Liver (tissue), 9 donors: ENCODE measurements around the gene APBB1IP. TPM values are rescaled to one million over a fixed set of nuclear protein-coding genes. Genes with fewer than 3 reads are reported as not detected.
A peak's percentile ranks its signal among the peaks of the same experiment; 100 is the strongest.

Experiments
- DNase-seq: peaks from one replicate; pipeline ENCODE4 v3.0.0-alpha.2; 2017; ENCODE audit warnings: low spot score
- H3K27ac ChIP-seq, 2 donors: one replicate each; pipeline ENCODE4 v1.7.0; 2013; ENCODE audit warnings: inconsistent platforms in 2 of 2, low read length in 2 of 2, control low read depth in 1 of 2, low read depth in 1 of 2, mild to moderate bottlenecking in 1 of 2
- H3K27me3 ChIP-seq, 4 donors: one replicate each; pipeline versions ENCODE4 v1.6.1 to v1.7.0; 2013; ENCODE audit warnings: low read length in 3 of 4, inconsistent platforms in 1 of 4, mild to moderate bottlenecking in 1 of 4, moderate library complexity in 1 of 4; ENCODE audit not compliant: control insufficient read depth in 4 of 4, insufficient read depth in 4 of 4
- H3K36me3 ChIP-seq, 4 donors: one replicate each; pipeline versions ENCODE4 v1.6.1 to v1.7.0; 2013; ENCODE audit warnings: low read length in 3 of 4, mild to moderate bottlenecking in 3 of 4, low read depth in 1 of 4, moderate library complexity in 1 of 4; ENCODE audit not compliant: control insufficient read depth in 4 of 4, insufficient read depth in 3 of 4
- H3K4me1 ChIP-seq, 4 donors: one replicate each; pipeline versions ENCODE4 v1.6.1 to v1.7.0; 2013; ENCODE audit warnings: low read length in 3 of 4, mild to moderate bottlenecking in 3 of 4, moderate library complexity in 1 of 4; ENCODE audit not compliant: control insufficient read depth in 4 of 4, insufficient read depth in 4 of 4
- H3K4me3 ChIP-seq, 3 donors: one replicate each; pipeline versions ENCODE4 v1.6.1 to v1.7.0; 2013; ENCODE audit warnings: low read length in 3 of 3, control low read depth in 1 of 3, low read depth in 1 of 3, mild to moderate bottlenecking in 1 of 3
- H3K9ac ChIP-seq, 2 donors: one replicate each; pipeline ENCODE4 v1.7.0; 2013; ENCODE audit warnings: low read length in 2 of 2, mild to moderate bottlenecking in 2 of 2, moderate library complexity in 2 of 2, control low read depth in 1 of 2, low read depth in 1 of 2
- H3K9me3 ChIP-seq, 4 donors: one replicate each; pipeline versions ENCODE4 v1.6.1 to v1.7.0; 2013; ENCODE audit warnings: low read length in 3 of 4; ENCODE audit not compliant: control insufficient read depth in 4 of 4
- ATF3 ChIP-seq: IDR thresholded peaks from 2 replicates; pipeline ENCODE4 v1.6.1; 2016; ENCODE audit warnings: antibody characterized with exemption
- CTCF ChIP-seq: fragments of 150-350 bp; IDR thresholded peaks from 2 replicates; pipeline ENCODE4 v1.5.1; 2017; ENCODE audit warnings: improper control_type of control experiment, low read depth, low read length; ENCODE audit not compliant: missing input control
- EGR1 ChIP-seq, 2 donors: IDR thresholded peaks; 2 replicates each; pipeline ENCODE4 v1.6.1; 2016 to 2018; ENCODE audit warnings: antibody characterized with exemption in 2 of 2, low read depth in 2 of 2
- FOXA1 ChIP-seq: IDR thresholded peaks from 2 replicates; pipeline ENCODE4 v1.6.1; 2016; ENCODE audit warnings: antibody characterized with exemption
- FOXA2 ChIP-seq: IDR thresholded peaks from 2 replicates; pipeline ENCODE4 v1.6.1; 2016; ENCODE audit warnings: antibody characterized with exemption
- GABPA ChIP-seq, 2 donors: IDR thresholded peaks in 1 of 2; conservative IDR thresholded peaks in 1 of 2; 2 replicates each; pipeline ENCODE4 v1.6.1; 2016; ENCODE audit warnings: antibody characterized with exemption in 2 of 2, mild to moderate bottlenecking in 1 of 2, moderate library complexity in 1 of 2
- HNF4A ChIP-seq, 2 donors: conservative IDR thresholded peaks; 2 replicates each; pipeline ENCODE4 v1.6.1; 2016; ENCODE audit warnings: antibody characterized with exemption in 2 of 2, mild to moderate bottlenecking in 2 of 2
- HNF4G ChIP-seq: IDR thresholded peaks from 2 replicates; pipeline ENCODE4 v1.6.1; 2016; ENCODE audit warnings: antibody characterized with exemption
- JUND ChIP-seq, 2 donors: IDR thresholded peaks; 2 replicates each; pipeline ENCODE4 v1.6.1; 2016; ENCODE audit warnings: antibody characterized with exemption in 2 of 2
- MAX ChIP-seq: IDR thresholded peaks from 2 replicates; pipeline ENCODE4 v1.6.1; 2016; ENCODE audit warnings: antibody characterized with exemption
- NR2F2 ChIP-seq: IDR thresholded peaks from 2 replicates; pipeline ENCODE4 v1.6.1; 2016; ENCODE audit warnings: antibody characterized with exemption
- RAD21 ChIP-seq, 2 donors: IDR thresholded peaks; 2 replicates each; pipeline ENCODE4 v1.6.1; 2016; ENCODE audit warnings: antibody characterized with exemption in 2 of 2, mild to moderate bottlenecking in 2 of 2
- REST ChIP-seq: IDR thresholded peaks from 2 replicates; pipeline ENCODE4 v1.6.1; 2016; ENCODE audit warnings: antibody characterized with exemption, mild to moderate bottlenecking
- RXRA ChIP-seq, 2 donors: IDR thresholded peaks; 2 replicates each; pipeline ENCODE4 v1.6.1; 2017 to 2018; ENCODE audit warnings: antibody characterized with exemption in 2 of 2, mild to moderate bottlenecking in 1 of 2
- SP1 ChIP-seq: IDR thresholded peaks from 2 replicates; pipeline ENCODE4 v1.6.1; 2018; ENCODE audit warnings: antibody characterized with exemption, mild to moderate bottlenecking
- TAF1 ChIP-seq: conservative IDR thresholded peaks from 2 replicates; pipeline ENCODE4 v1.6.1; 2016; ENCODE audit warnings: antibody characterized with exemption, mild to moderate bottlenecking
- YY1 ChIP-seq: IDR thresholded peaks from 2 replicates; pipeline ENCODE4 v1.6.1; 2016; ENCODE audit warnings: antibody characterized with exemption, mild to moderate bottlenecking
- ZBTB33 ChIP-seq: IDR thresholded peaks from 2 replicates; pipeline ENCODE4 v1.6.1; 2016; ENCODE audit warnings: antibody characterized with exemption
- WGBS: extraction: QIAGEN DNeasy Blood & Tissue Kit; methylation state at CpG from one replicate; pipeline ENCODE4 v1.1.7; 2013; 5-methylcytosine and 5-hydroxymethylcytosine counted together
- polyA plus RNA-seq, 2 donors: library from polyadenylated mRNA; stranded (reverse) in 1 of 2; unstranded in 1 of 2; fragments of 200-250 nt in 1 of 2; fragments of >200 nt in 1 of 2; fragmentation: Nextera tagmentation in 1 of 2; extraction: Ambion mirVana in 1 of 2; gene quantifications; one replicate each; pipeline versions ENCODE4 v1.2.1 to v1.2.3, GENCODE V29; 2013 to 2015
- total RNA-seq, 2 donors: library from RNA; depleted of rRNA; stranded (reverse); fragments of >200 nt; gene quantifications; one replicate each; pipeline ENCODE4 v1.2.3, GENCODE V29; 2014
- donor health status: healthy.
- donor health status: healthy.
- donor health status: healthy.
- donor health status: healthy.
- donor health status: healthy.

Gene APBB1IP
- total and polyA plus RNA-seq, 4 donors: 9.3 to 28.4 (median 12.8) TPM

GRCh38 chr10:26436848-26437247, 1.3 kb upstream of the APBB1IP start:
- TF ChIP-seq EGR1 (IDR thresholded peaks at IDR 0.05; ENCODE audit: low read depth in 2 of 2) (no peak), HNF4A (conservative IDR thresholded peaks at IDR 0.05) (no peak), RAD21 (IDR thresholded peaks at IDR 0.05) (no peak), HNF4G (no peak), FOXA2 (no peak)
- H3K9ac ChIP-seq: no peak overlapping the region
- no peak overlapping the region for H3K27ac ChIP-seq
- no peak overlapping the region for H3K4me3 ChIP-seq
- no peak for DNase-seq
- no peaks in the 10 kb centered on the region for H3K36me3 ChIP-seq
- no peaks in the 10 kb centered on the region for H3K9me3 ChIP-seq
- 33% methylated on average over 2 of the region's 2 CpGs for WGBS
- H3K27me3 ChIP-seq: no peaks in the 10 kb centered on the region
- peaks cover 1 to 26% (median 15%) of the 10 kb centered on the region in 4 donors for H3K4me1 ChIP-seq

GRCh38 chr10:26438534-26439341, 597 bp downstream of the APBB1IP start:
- peak overlapping the region; percentile 75 to 82 for H3K9ac ChIP-seq
- H3K27me3 ChIP-seq: no peaks in the 10 kb centered on the region
- H3K4me1 ChIP-seq: peaks cover 1 to 26% (median 15%) of the 10 kb centered on the region in 4 donors
- WGBS: 3% methylated on average over 59 of the region's 59 CpGs
- no peaks in the 10 kb centered on the region for H3K9me3 ChIP-seq
- DNase-seq: peak; percentile 51
- TF ChIP-seq ZBTB33 (peak; percentile 22), EGR1 (IDR thresholded peaks at IDR 0.05; ENCODE audit: low read depth in 2 of 2) (peak in 1 of 2 donors; percentile 10), RXRA (IDR thresholded peaks at IDR 0.05) (peak; percentile 92 to 97), CTCF (no peak), HNF4G (no peak), FOXA2 (no peak), YY1 (no peak), TAF1 (no peak), RAD21 (IDR thresholded peaks at IDR 0.05) (peak in 1 of 2 donors; percentile 34), JUND (IDR thresholded peaks at IDR 0.05) (peak in 1 of 2 donors; percentile 32), HNF4A (conservative IDR thresholded peaks at IDR 0.05) (peak; percentile 63 to 79), SP1 (peak; percentile 66), MAX (peak; percentile 50), ATF3 (peak; percentile 40), FOXA1 (no peak), GABPA (IDR thresholded peaks at IDR 0.05 in 1 of 2, conservative IDR thresholded peaks at IDR 0.05 in 1 of 2) (no peak), REST (no peak), NR2F2 (peak; percentile 94)
- peak overlapping the region; percentile 95 to 99 for H3K27ac ChIP-seq
- no peaks in the 10 kb centered on the region for H3K36me3 ChIP-seq
- peak overlapping the region; percentile 72 to 83 (median 80) for H3K4me3 ChIP-seq
